Ishikawa (cell line): Measurements from ENCODE around the gene CCSAP.

ENCODE experiments used
- CREB1 ChIP-seq: IDR thresholded peaks from 2 replicates; pipeline ENCODE4 v1.6.1; 2012; ENCODE audit warnings: low read depth
- EGR1 ChIP-seq: IDR thresholded peaks from 2 replicates; pipeline ENCODE4 v1.6.1; 2012
- EP300 ChIP-seq: IDR thresholded peaks from 2 replicates; pipeline ENCODE4 v1.6.1; 2012; ENCODE audit warnings: borderline replicate concordance
- FOXM1 ChIP-seq: IDR thresholded peaks from 2 replicates; pipeline ENCODE4 v1.6.1; 2012; ENCODE audit warnings: low read depth, borderline replicate concordance
- MAX ChIP-seq: IDR thresholded peaks from 2 replicates; pipeline ENCODE4 v1.6.1; 2012
- NFIC ChIP-seq: IDR thresholded peaks from 2 replicates; pipeline ENCODE4 v1.6.1; 2012
- RAD21 ChIP-seq: IDR thresholded peaks from 2 replicates; pipeline ENCODE4 v1.6.1; 2012; ENCODE audit warnings: low read depth
- REST ChIP-seq: IDR thresholded peaks from 2 replicates; pipeline ENCODE4 v1.6.1; 2012; ENCODE audit warnings: low read depth, mild to moderate bottlenecking
- TAF1 ChIP-seq: IDR thresholded peaks from 2 replicates; pipeline ENCODE4 v1.6.1; 2012; ENCODE audit warnings: low read depth, mild to moderate bottlenecking
- TCF12 ChIP-seq: IDR thresholded peaks from 2 replicates; pipeline ENCODE4 v1.6.1; 2012; ENCODE audit warnings: low read depth
- TEAD4 ChIP-seq: IDR thresholded peaks from 2 replicates; pipeline ENCODE4 v1.6.1; 2012
- USF1 ChIP-seq: IDR thresholded peaks from 2 replicates; pipeline ENCODE4 v1.6.1; 2012
- YY1 ChIP-seq: IDR thresholded peaks from 2 replicates; pipeline ENCODE4 v1.6.1; 2012; ENCODE audit warnings: low read depth

GRCh38 chr1:229349463-229350385 lies 6.9 kb upstream of the CCSAP start:
- TF ChIP-seq RAD21 (no peak), EP300 (no peak), YY1 (no peak), FOXM1 (no peak), TEAD4 (no peak), TCF12 (no peak), CREB1 (no peak), TAF1 (no peak), NFIC (no peak), EGR1 (no peak), MAX (no peak), REST (no peak), USF1 (no peak)
